AG04449 (cell line): ENCODE data around the gene MVB12B.

ENCODE experiments used
- CTCF ChIA-PET: fragments of 350-600 bp; formaldehyde crosslinking; extraction: SDS; loops from one replicate; lab custom pipeline; 2021; ENCODE audit warnings: antibody characterized with exemption; lab: Yijun Ruan, JAX
- POLR2A ChIA-PET: fragments of 400-600, 350-600 bp; formaldehyde crosslinking; extraction: SDS; loops from one replicate; lab custom pipeline; 2020; ENCODE audit warnings: antibody characterized with exemption, inconsistent platforms; lab: Yijun Ruan, JAX
- DNase-seq: peaks from one replicate; pipeline ENCODE4 v3.0.0-alpha.2; 2010; ENCODE audit warnings: low read depth, low spot score
- H3K4me3 ChIP-seq: 2 replicates; pipeline ENCODE4 v1.5.1; 2011; ENCODE audit warnings: low read depth, mild to moderate bottlenecking, control low read depth, low read length
- CTCF ChIP-seq: IDR thresholded peaks from one replicate; pipeline ENCODE4 v1.5.1; 2011; ENCODE audit warnings: mild to moderate bottlenecking, moderate library complexity, low read length, control low read depth, inconsistent platforms; ENCODE audit not compliant: insufficient read depth; ENCODE audit errors: missing control alignments

The MVB12B gene

GRCh38 chr9:126411225-126411947 is 84.8 kb downstream of the MVB12B start:
- no peak for TF ChIP-seq CTCF
- H3K4me3 ChIP-seq, result no peak overlapping the region; the same call in 1 of the 2 replicates
- POLR2A ChIA-PET, result no interaction called here
- CTCF ChIA-PET, result interaction anchor here (1.5 to 7.7 kb wide), 2 partner anchors 13 to 80 kb away, joined by 3 to 72 read pairs; no protein-coding TSS in a partner anchor
- DNase-seq, result no peak

GRCh38 chr9:126411948-126412284 is 85.3 kb downstream of the MVB12B start:
- no peak for DNase-seq
- CTCF ChIA-PET, result interaction anchor here (1.5 to 7.7 kb wide), 2 partner anchors 14 to 79 kb away, joined by 3 to 72 read pairs; no protein-coding TSS in a partner anchor

GRCh38 chr9:126412905-126413304 is 86.3 kb downstream of the MVB12B start:
- ChIA-PET CTCF (interaction anchor here (1.1 to 1.2 kb wide), 2 partner anchors 14 to 79 kb away, joined by 3 to 4 read pairs; no protein-coding TSS in a partner anchor), POLR2A (no interaction called here)
- TF ChIP-seq CTCF, result no peak
- no peak for DNase-seq
- H3K4me3 ChIP-seq, result no peak overlapping the region

More at GRCh38 chr9:126411948-126412284, 85.3 kb downstream of the MVB12B start:
- POLR2A ChIA-PET, result no interaction called here
- TF ChIP-seq CTCF, result no peak
- no peak overlapping the region for H3K4me3 ChIP-seq

- POLR2A ChIA-PET, result no interaction called here
Observed at GRCh38 chr9:126413391-126414068, 86.9 kb downstream of the MVB12B start.

DNA sequence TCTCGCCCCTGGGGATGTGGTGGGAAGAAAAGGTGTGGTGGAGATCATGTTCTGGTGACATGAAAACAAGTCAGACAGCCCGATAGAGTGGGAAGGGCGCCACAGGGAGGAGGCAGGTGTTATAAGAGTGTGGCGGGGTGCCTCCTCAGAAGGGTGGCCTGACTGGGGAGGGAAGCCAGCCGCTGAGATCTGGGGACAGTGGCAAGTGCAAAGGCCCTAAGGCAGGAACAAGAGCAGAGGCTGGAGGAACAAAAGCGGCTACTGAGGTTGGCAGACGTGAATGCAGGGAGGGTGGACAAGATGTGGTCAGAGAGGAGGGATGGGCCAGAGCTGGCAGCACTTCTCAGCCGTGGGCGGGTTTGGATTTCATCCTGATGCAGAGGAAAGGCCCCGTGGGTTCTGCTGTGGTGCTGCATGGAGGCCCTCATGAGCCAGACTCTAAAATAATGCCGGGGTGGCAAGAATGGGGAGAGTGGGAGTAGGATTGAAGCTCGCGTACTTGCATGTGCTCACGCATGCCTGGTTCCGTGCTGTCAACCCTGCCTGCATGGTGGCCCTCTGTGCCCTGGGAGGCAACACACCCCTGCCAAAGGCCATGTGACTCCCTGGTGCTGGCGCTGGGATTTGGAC is 89.2 kb downstream of the MVB12B start:
- ChIA-PET CTCF (interaction anchor here (1.0 to 1.9 kb wide), 3 partner anchors 17 to 75 kb away, joined by 3 to 9 read pairs (median 6); no protein-coding TSS in a partner anchor), POLR2A (interaction anchor here (0.6 kb wide), 1 partner anchor 45 kb away, joined by 3 read pairs; no protein-coding TSS in a partner anchor)
- DNase-seq, result no peak
- TF ChIP-seq CTCF, result no peak
- H3K4me3 ChIP-seq, result no peak overlapping the region

More at GRCh38 chr9:126413391-126414068, 86.9 kb downstream of the MVB12B start:
- H3K4me3 ChIP-seq, result no peak overlapping the region
- CTCF ChIA-PET, result interaction anchor here (1.1 to 1.5 kb wide), 3 partner anchors 14 to 86 kb away, joined by 3 to 6 read pairs (median 4); no protein-coding TSS in a partner anchor
- DNase-seq, result no peak
- no peak for TF ChIP-seq CTCF
